HG03378 (cell line): Measurements from ENCODE around the gene CRISPLD2.
"Not testable (repeated sequence)": the region's sequence is repeated elsewhere in the genome, so short reads cannot be mapped to it uniquely, and the experiment has no call there.

ENCODE experiments used
- ATAC-seq: cut with Tn5 transposase; IDR thresholded peaks from one replicate; pipeline ENCODE4 v1.9.1; 2021; ENCODE audit warnings: mild to moderate bottlenecking, moderate library complexity; ENCODE audit not compliant: unreplicated experiment

CRISPLD2 gene

GRCh38 chr16:84926462-84926861 is 106.7 kb downstream of the CRISPLD2 start:
- ATAC-seq = no peak

GRCh38 chr16:84927621-84928591 is 108.1 kb downstream of the CRISPLD2 start:
- ATAC-seq = no peak

GRCh38 chr16:84928679-84929420 is 109.1 kb downstream of the CRISPLD2 start:
- ATAC-seq = no peak

- ATAC-seq = no peak
These were observed 109.9 kb downstream of the CRISPLD2 start for GRCh38 chr16:84929421-84930297.

- no peak for ATAC-seq
These were observed 110.7 kb downstream of the CRISPLD2 start for GRCh38 chr16:84930298-84931106.

- ATAC-seq = no peak
These were observed 111.3 kb downstream of the CRISPLD2 start for GRCh38 chr16:84931107-84931494.

GRCh38 chr16:84931506-84931905 is 111.7 kb downstream of the CRISPLD2 start:
- no peak for ATAC-seq

GRCh38 chr16:84932681-84933080 is 112.9 kb downstream of the CRISPLD2 start:
- no peak for ATAC-seq

GRCh38 chr16:84933774-84934631 is 114.2 kb downstream of the CRISPLD2 start:
- no peak for ATAC-seq

- ATAC-seq = no peak
These were observed 117.6 kb downstream of the CRISPLD2 start for GRCh38 chr16:84937196-84938005.

- not testable (repeated sequence) for ATAC-seq
These were observed 118.8 kb downstream of the CRISPLD2 start for GRCh38 chr16:84938616-84939015.

- ATAC-seq = no peak
These were observed 121.1 kb downstream of the CRISPLD2 start for GRCh38 chr16:84940670-84941551.

GRCh38 chr16:84941921-84942320 is 122.1 kb downstream of the CRISPLD2 start:
- no peak for ATAC-seq

GRCh38 chr16:84942786-84943185 is 123.0 kb downstream of the CRISPLD2 start:
- ATAC-seq = no peak

- ATAC-seq = no peak
These were observed 123.8 kb downstream of the CRISPLD2 start for GRCh38 chr16:84943620-84944019.

- no peak for ATAC-seq
These were observed 127.2 kb downstream of the CRISPLD2 start for GRCh38 chr16:84947022-84947421.
